ENCODE results near the gene MED7.

Gene MED7

DNA sequence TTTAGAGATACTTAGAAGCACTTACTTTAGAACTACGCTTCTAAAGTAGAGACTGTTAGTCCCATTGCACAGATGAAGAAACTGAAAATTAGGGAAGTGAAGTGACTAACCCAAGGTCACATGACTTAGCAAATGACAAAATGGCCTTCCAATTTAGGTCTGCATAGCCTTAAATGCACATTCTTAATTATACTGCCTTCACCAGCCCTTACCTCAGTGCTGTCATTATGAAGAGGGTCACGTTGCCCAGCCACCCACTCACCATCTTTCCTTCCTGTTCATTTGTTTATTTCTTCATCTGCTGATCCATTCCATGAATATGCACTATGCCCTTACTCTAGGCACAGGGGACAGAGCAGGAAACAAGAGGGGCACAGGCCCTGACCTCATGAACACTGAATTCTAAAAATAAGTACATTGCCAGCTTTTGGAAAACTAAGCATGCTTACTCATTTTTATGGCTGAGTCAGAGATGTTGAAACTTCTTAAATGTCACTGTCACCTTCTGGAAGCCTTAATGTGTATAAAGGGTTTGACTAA is 42.5 kb downstream of the MED7 start:
- DNase-seq: no peak

DNA sequence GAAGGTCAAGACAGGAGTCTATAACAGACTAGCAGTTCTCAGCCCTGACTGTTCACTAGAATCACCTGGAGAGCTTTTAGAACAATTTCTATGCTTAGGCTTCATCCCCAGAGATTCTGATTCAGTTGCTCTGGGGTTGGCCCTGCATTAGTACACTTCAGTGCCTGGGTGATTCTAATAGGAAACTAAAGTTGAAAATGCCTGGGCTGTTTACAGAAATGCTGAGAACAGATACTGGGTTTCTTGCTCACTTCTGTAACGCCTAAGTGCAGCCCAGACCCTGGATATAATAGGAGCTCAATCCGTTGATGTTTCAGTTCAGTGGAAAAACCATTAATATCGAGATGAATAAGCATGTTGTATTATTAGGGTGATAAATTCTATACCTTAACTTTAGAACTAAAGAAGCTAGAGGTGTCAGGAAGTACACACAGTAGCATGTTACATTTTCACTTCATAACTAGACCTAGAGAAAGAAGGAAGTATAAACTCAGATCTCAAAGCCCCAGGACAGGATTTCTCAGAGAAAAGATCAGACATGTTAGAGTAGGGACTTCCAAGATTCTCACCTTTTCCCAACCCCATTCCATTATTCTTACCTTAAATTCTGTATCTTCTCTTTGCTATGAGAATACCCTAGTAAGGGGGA is 54.2 kb downstream of the MED7 start:
- DNase-seq: no peak

Data from NCI-H524 (cell line).